ENCODE data around the gene STYXL2. TPM values are rescaled to one million over a fixed set of nuclear protein-coding genes. Genes with fewer than 3 reads are reported as not detected.

STYXL2 gene
- total RNA-seq, 3 donors from 2014 or later, result not detected

DNA sequence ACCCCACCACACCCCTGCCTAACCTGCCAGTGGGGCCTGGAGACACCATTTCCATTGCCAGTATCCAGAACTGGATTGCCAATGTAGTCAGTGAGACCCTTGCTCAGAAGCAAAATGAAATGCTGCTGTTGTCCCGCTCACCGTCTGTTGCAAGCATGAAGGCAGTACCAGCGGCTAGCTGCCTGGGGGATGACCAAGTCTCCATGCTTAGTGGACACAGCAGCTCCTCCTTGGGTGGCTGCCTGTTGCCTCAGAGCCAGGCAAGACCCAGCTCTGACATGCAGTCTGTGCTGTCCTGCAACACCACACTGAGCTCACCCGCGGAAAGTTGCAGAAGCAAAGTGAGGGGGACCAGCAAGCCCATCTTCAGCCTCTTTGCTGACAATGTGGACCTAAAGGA is 33.4 kb downstream of the STYXL2 start:
- Mint-ChIP-seq H3K4me1 (ENCODE audit: low read depth) (no peaks in the 10 kb centered on the region), H3K9me3 (no peaks in the 10 kb centered on the region), H3K36me3 (ENCODE audit: insufficient read depth) (no peaks in the 10 kb centered on the region), H3K4me3 (no peak overlapping the region), H3K27me3 (ENCODE audit: low read depth) (peaks cover 38% of the 10 kb centered on the region)
- ATAC-seq, result no peak
- no peak for DNase-seq

GRCh38 chr1:167127661-167128060 is 33.8 kb downstream of the STYXL2 start:
- no peak overlapping the region for H3K4me3 Mint-ChIP-seq
- H3K36me3 Mint-ChIP-seq (ENCODE audit: insufficient read depth), result no peaks in the 10 kb centered on the region
- ATAC-seq, result no peak
- DNase-seq, result no peak
- H3K4me1 Mint-ChIP-seq (ENCODE audit: low read depth), result no peaks in the 10 kb centered on the region
- H3K9me3 Mint-ChIP-seq, result no peaks in the 10 kb centered on the region
- H3K27me3 Mint-ChIP-seq (ENCODE audit: low read depth), result peaks cover 40% of the 10 kb centered on the region

DNA sequence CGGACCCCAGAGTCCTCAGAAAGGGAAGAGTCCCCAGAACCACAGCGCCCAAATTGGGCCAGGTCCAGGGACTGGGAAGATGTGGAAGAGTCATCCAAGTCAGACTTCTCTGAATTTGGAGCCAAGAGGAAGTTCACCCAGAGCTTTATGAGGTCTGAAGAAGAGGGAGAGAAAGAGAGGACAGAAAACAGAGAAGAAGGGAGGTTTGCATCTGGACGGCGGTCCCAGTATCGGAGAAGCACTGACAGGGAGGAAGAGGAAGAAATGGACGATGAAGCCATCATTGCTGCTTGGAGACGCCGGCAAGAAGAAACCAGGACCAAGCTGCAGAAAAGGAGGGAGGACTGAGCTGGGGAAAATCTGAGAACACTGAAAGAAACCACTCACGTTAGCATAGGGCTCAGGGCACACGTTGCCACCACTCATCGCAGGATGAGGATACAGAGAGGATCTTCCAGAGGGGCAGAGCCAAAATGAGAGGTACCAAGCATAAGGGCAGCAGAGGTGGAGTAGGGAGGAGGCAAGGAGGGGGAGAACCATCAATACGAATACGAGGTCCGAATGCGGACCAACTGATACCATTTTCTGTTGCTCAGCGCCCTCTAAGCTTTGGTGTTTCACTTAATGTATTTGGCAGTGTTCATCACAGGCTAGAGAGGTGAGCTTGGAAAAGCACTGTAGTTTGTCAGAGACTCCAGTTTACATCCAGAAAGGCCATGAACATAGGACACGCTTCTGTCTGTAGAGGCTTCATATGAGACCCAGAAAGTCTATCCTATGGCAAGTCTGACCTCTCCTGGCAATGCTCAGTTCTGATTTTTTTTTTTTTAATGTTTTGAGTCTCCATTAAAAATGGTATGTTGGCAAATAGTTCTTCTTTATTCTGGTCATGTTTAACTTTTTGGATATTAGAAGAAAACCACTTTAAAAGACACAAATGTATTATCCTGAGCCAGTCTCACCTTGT is 34.7 kb downstream of the STYXL2 start:
- H3K27me3 Mint-ChIP-seq (ENCODE audit: low read depth), result peaks cover 40% of the 10 kb centered on the region
- H3K4me1 Mint-ChIP-seq (ENCODE audit: low read depth), result no peaks in the 10 kb centered on the region
- ATAC-seq (no peak), DNase-seq (no peak)
- H3K9me3 Mint-ChIP-seq, result no peaks in the 10 kb centered on the region
- H3K36me3 Mint-ChIP-seq (ENCODE audit: insufficient read depth), result no peaks in the 10 kb centered on the region
- H3K4me3 Mint-ChIP-seq, result no peak overlapping the region

DNA sequence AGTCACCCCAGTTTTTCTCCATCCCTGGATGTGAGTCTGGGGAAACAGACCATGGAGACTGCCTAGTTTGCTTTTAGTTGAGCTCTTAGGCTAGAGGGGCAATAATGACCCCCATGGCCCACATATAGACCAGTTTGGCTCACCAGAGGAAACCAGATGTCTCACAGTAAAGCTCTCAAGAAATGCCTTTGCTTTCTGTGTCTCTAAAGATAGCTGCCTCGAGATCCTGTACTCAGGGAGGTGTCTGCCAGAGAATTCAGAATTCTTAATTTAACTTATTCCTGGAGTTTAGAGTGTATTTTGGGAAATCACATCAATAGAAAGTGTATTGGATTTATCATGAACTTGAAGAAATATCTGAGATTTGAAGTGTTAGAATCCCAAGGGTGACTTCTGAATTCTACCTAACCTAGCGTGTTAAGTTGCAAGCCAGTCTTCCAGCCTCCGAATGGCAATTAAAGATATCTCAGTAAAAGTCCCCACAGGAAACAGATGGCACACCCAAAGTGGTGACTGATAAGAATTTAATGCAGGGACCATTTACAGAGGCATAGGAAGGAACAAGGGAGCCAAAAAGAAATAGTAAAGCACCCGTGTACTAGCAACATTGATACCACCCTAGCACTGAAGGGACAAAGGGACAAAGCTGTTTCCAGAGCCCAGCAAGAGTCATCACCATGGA is 37.1 kb downstream of the STYXL2 start:
- Mint-ChIP-seq H3K36me3 (ENCODE audit: insufficient read depth) (no peaks in the 10 kb centered on the region), H3K4me3 (no peak overlapping the region), H3K27me3 (ENCODE audit: low read depth) (peaks cover 35% of the 10 kb centered on the region), H3K9me3 (no peaks in the 10 kb centered on the region), H3K4me1 (ENCODE audit: low read depth) (no peaks in the 10 kb centered on the region)
- ATAC-seq (no peak), DNase-seq (no peak)

GRCh38 chr1:167132301-167133010 is 38.6 kb downstream of the STYXL2 start:
- Mint-ChIP-seq H3K27me3 (ENCODE audit: low read depth) (peaks cover 22% of the 10 kb centered on the region), H3K9me3 (no peaks in the 10 kb centered on the region), H3K36me3 (ENCODE audit: insufficient read depth) (no peaks in the 10 kb centered on the region), H3K4me3 (no peak overlapping the region), H3K4me1 (ENCODE audit: low read depth) (no peaks in the 10 kb centered on the region)
- ATAC-seq, result no peak
- no peak for DNase-seq

- H3K27me3 Mint-ChIP-seq (ENCODE audit: low read depth), result peaks cover 14% of the 10 kb centered on the region
- ATAC-seq (no peak), DNase-seq (no peak)
- H3K36me3 Mint-ChIP-seq (ENCODE audit: insufficient read depth), result no peaks in the 10 kb centered on the region
- H3K4me3 Mint-ChIP-seq, result no peak overlapping the region
- H3K9me3 Mint-ChIP-seq, result no peaks in the 10 kb centered on the region
- H3K4me1 Mint-ChIP-seq (ENCODE audit: low read depth), result no peaks in the 10 kb centered on the region
Measured at GRCh38 chr1:167135281-167135840, 41.5 kb downstream of the STYXL2 start.

DNA sequence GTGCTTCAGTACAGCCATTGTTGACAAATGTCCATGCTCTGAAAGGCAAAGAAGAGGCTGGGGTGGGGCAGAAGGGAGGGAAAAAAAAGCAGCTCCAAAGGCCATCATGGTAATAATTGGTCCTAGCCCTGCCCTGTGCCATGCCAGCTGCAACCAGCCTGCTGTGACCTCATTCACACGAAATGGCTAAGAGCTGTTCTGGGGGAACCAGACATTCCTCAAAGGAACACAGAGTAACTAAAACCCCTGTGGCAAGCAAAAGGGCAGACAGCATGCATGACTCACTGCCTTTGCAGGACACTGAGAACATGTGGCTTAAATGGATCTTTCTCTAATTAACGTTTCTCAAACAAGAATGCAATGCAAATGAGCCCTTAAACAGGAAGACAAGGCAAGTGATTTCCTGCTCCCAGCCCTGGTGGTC is 42.3 kb downstream of the STYXL2 start:
- no peak for ATAC-seq
- Mint-ChIP-seq H3K36me3 (ENCODE audit: insufficient read depth) (no peaks in the 10 kb centered on the region), H3K4me1 (ENCODE audit: low read depth) (no peaks in the 10 kb centered on the region), H3K9me3 (no peaks in the 10 kb centered on the region), H3K27me3 (ENCODE audit: low read depth) (peaks cover 10% of the 10 kb centered on the region), H3K4me3 (no peak overlapping the region)
- no peak for DNase-seq

DNA sequence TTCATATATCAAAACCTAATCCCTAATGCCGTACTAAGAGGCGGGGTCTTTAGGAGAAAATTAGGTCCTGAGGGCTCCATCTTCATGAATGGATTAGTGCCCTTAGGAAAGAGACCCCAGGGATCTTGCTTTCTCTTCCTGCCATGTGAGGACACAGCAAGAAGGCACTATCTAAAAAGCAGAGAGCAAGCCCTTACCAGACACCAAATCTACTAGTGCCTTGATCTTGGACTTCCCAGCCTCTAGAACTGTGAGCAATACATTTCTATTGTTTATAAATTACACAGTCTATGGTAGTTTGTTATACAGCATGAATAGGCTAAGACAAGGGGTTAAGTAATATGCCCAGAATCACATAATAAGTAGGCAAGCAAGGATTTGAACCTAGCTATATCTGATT is 42.9 kb downstream of the STYXL2 start:
- Mint-ChIP-seq H3K36me3 (ENCODE audit: insufficient read depth) (no peaks in the 10 kb centered on the region), H3K27me3 (ENCODE audit: low read depth) (peaks cover 8% of the 10 kb centered on the region), H3K9me3 (no peaks in the 10 kb centered on the region), H3K4me1 (ENCODE audit: low read depth) (no peaks in the 10 kb centered on the region), H3K4me3 (no peak overlapping the region)
- ATAC-seq, result no peak
- no peak for DNase-seq

DNA sequence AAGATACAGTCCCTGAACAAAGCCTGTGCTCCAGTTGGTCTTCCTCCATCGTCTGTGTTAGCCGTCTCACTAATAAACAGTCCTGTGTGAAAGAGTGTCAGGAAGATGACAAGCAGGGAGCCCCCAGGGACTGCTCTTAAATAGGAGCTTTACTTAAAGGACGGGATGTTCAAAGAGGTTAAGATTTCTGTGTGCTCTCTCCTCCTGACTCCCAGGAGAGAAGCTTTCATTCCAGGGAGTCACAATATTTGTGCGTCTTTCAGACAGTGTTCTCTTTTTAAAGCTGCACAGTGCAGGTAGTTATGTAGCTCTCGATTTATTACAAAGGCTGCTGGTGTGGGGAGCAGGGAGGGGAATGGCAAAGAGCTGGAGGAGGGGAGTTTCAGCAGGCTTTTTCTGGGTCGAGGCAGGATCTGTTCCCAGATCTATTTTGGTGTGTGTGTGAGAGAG is 43.5 kb downstream of the STYXL2 start:
- peaks cover 6% of the 10 kb centered on the region for H3K27me3 Mint-ChIP-seq (ENCODE audit: low read depth)
- no peaks in the 10 kb centered on the region for H3K4me1 Mint-ChIP-seq (ENCODE audit: low read depth)
- no peak for DNase-seq
- peaks cover 2% of the 10 kb centered on the region for H3K9me3 Mint-ChIP-seq
- H3K4me3 Mint-ChIP-seq, result no peak overlapping the region
- no peak for ATAC-seq
- H3K36me3 Mint-ChIP-seq (ENCODE audit: insufficient read depth), result no peaks in the 10 kb centered on the region

DNA sequence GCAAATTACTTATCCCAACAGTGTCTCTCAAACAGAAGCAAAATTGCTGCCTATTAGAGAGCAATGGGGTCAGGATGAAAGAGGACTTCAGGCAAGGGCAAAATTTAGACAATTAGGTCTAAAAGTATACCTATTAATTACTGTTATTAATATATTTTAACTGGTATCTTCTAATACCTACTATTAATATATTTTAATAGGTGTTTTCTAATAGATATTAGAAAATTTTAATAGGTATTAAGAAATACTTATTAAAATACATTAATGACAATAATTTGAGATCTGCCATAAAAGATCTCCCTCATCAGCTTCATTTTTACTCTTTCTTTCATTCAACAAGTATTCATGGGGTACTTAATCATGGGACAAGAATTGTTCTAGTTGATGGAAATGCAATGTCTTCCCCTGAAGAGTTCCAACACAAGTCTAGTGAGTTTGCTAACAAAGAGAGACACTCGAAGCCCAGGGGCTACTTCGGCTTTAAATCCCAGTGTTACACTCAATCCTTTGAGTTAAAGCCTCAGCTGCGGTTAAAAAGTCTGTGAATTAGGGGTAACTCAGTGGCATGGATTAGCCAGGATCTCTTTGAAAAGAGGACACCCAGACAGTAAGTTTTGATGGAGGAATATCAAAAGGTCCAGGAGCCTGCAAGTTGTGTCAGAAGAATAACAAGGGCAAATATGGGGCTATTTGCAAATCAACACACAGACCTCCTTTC is 44.1 kb downstream of the STYXL2 start:
- no peaks in the 10 kb centered on the region for H3K36me3 Mint-ChIP-seq (ENCODE audit: insufficient read depth)
- DNase-seq, result no peak
- ATAC-seq, result no peak
- no peaks in the 10 kb centered on the region for H3K4me1 Mint-ChIP-seq (ENCODE audit: low read depth)
- peaks cover 4% of the 10 kb centered on the region for H3K9me3 Mint-ChIP-seq
- H3K4me3 Mint-ChIP-seq, result no peak overlapping the region
- H3K27me3 Mint-ChIP-seq (ENCODE audit: low read depth), result peaks cover 5% of the 10 kb centered on the region

DNA sequence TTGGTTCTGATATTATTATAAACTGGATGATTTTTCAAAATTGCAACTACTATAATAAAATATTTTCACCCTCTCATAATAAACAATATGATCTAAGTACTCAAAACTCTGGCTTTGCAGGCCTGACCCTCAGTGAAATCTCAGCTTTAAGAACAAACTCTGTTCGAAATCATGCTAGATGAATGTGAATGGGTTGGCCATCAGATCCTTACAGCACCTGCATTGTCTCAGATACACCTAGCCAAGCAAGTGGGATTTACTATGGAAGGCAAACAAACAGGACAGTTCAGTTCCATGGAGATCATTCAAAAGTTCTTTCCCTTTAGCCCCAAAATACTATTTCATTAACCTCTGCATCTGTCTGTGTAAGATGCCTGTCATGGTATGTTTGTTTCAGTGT is 44.8 kb downstream of the STYXL2 start:
- no peak for DNase-seq
- no peaks in the 10 kb centered on the region for H3K4me1 Mint-ChIP-seq (ENCODE audit: low read depth)
- ATAC-seq, result no peak
- peaks cover 6% of the 10 kb centered on the region for H3K9me3 Mint-ChIP-seq
- no peaks in the 10 kb centered on the region for H3K36me3 Mint-ChIP-seq (ENCODE audit: insufficient read depth)
- H3K4me3 Mint-ChIP-seq, result no peak overlapping the region
- H3K27me3 Mint-ChIP-seq (ENCODE audit: low read depth), result peaks cover 8% of the 10 kb centered on the region

DNA sequence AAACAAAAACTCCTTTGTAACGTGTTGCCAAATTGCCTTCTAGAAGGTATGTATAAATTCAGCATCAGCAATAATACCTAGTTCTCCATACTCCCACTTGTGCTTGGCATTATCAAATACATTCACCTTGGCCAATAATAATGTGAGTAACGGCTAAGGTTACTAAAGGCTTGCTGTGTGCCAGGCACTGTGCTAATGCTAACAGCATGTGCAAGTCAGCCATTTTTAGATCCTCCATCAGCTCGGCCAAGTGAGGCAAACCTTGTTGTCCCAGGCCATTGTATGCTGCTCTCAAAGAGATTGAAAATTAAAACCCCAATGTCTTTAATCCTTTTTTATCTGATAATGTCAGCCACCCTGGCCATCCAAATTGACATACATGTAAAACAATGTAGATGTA is 48.1 kb downstream of the STYXL2 start:
- no peaks in the 10 kb centered on the region for H3K4me1 Mint-ChIP-seq (ENCODE audit: low read depth)
- H3K36me3 Mint-ChIP-seq (ENCODE audit: insufficient read depth), result no peaks in the 10 kb centered on the region
- H3K4me3 Mint-ChIP-seq, result no peak overlapping the region
- H3K9me3 Mint-ChIP-seq, result peaks cover 9% of the 10 kb centered on the region
- DNase-seq (no peak), ATAC-seq (no peak)
- H3K27me3 Mint-ChIP-seq (ENCODE audit: low read depth), result peaks cover 18% of the 10 kb centered on the region
